ENCODE results near the gene TBC1D4.
"Not testable (repeated sequence)": the region's sequence is repeated elsewhere in the genome, so short reads cannot be mapped to it uniquely, and the experiment has no call there.

The TBC1D4 gene

DNA sequence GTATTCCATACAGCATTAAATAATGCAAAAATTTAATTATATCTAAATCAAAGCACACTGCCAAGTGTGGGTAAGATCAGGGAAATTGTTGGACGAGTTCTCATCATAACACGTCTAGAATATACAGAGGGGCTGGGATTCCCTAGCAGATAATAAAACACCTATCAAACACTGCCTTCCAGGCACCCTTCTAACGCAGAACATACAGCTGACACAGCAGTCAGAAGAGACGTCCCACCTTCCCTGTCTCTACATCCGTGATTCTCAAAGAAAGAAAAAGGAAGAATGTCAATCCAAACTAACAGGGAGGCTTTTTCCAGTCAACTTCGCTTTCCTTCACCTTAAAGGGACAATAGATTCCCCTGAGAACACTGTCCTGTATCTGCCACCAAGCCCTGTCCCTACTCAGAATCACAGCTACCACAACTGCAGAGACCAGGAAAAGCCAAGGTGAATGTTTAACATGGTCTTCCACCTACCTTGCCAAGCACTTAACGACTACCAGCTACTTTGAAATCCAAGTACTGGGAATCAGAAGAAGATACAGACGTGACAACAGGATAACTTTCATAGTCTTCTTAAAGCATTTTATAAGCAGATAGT lies 38.5 kb downstream of the TBC1D4 start:
- TF ChIP-seq, protein P1, sequence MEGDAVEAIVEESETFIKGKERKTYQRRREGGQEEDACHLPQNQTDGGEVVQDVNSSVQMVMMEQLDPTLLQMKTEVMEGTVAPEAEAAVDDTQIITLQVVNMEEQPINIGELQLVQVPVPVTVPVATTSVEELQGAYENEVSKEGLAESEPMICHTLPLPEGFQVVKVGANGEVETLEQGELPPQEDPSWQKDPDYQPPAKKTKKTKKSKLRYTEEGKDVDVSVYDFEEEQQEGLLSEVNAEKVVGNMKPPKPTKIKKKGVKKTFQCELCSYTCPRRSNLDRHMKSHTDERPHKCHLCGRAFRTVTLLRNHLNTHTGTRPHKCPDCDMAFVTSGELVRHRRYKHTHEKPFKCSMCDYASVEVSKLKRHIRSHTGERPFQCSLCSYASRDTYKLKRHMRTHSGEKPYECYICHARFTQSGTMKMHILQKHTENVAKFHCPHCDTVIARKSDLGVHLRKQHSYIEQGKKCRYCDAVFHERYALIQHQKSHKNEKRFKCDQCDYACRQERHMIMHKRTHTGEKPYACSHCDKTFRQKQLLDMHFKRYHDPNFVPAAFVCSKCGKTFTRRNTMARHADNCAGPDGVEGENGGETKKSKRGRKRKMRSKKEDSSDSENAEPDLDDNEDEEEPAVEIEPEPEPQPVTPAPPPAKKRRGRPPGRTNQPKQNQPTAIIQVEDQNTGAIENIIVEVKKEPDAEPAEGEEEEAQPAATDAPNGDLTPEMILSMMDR (IDR thresholded peaks at IDR 0.05; ENCODE audit: insufficient read depth, low read depth, low read length, missing control alignments) = no peak
- no peak for DNase-seq (ENCODE audit: low read depth)
- no peak overlapping the region for H3K4me3 ChIP-seq (ENCODE audit: low read length)

DNA sequence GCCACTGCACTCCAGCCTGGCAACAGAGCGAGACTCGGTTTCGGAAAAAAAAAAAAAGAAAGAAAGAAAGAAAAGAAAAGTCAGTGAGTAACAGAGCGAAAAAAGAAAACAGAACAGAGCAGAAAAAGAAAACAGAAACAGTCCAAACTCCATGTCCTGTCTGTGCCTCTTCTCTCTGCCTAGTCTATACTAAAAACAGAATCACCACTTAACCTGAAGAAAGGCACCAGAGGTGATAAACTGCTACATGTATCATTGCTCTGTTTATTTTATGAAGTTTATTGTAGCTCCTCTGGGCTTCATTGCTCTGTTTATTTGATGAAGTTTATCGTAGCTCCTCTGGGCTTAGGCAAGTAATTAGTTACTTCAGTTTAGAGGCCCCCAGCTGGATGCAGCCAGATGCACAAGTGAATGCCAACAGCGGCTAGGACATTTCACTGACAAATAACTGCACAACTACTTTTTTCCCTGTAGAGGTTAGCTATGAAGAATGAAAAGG lies 39.2 kb downstream of the TBC1D4 start:
- TF ChIP-seq, protein P1 (IDR thresholded peaks at IDR 0.05; ENCODE audit: insufficient read depth, low read depth, low read length, missing control alignments) = no peak
- H3K4me3 ChIP-seq (ENCODE audit: low read length) = no peak overlapping the region
- DNase-seq (ENCODE audit: low read depth) = no peak

DNA sequence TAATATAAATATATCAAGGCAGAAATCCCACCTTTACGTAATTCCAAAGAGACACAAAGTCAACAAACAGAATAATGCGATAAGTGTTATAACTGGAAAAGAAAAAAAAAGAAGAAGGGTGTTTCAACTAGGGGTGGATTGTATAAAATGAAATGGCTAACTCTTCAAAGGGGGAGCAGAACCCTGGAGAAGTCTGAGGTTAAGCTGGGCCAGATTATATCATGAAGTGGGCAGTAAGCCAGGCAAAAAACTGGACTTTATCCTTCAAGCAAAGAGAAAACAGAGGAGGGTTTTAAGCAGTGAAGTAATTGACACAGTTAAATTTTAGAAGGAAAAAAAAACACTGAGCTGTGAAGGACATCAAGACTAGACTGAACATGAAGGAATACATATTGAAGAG lies 41.9 kb downstream of the TBC1D4 start:
- DNase-seq (ENCODE audit: low read depth) = no peak
- H3K4me3 ChIP-seq (ENCODE audit: low read length) = no peak overlapping the region
- TF ChIP-seq, protein P1 (IDR thresholded peaks at IDR 0.05; ENCODE audit: insufficient read depth, low read depth, low read length, missing control alignments) = no peak

DNA sequence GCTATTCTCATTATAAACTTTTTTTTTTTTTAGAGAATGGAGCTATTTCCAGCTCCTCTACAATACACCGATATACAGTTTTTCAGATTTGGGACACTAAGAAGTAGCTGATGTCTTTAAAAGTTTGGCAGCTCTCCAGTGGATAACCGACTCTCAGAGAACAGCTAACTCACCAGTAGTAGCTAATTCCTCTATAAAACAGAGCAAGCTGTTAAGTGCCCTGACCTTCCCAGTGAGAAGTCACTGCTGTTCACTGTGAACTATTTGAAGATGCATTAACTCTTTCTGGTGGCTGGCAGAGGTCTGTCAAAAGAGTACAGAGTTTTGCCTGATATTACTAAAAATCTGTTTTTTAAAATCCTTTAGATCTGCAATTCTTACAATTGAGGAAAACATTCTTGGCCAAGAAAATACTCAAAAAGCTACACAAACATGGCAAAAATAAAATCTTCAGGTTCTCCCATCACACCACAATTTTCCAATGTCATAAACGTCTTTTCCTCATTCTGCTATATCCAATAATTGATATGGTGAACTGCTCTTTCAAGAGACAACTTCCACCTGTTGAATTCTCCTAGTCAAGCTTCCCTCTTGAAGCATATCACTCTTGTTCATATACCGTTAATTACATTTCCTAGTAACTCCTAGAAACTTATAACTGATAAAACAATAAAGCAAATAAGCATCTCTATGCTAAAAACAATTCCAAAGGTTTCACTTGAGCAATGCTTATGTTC lies 44.2 kb downstream of the TBC1D4 start:
- no peak overlapping the region for H3K4me3 ChIP-seq (ENCODE audit: low read length)
- DNase-seq (ENCODE audit: low read depth) = no peak
- TF ChIP-seq, protein P1 (IDR thresholded peaks at IDR 0.05; ENCODE audit: insufficient read depth, low read depth, low read length, missing control alignments) = no peak

DNA sequence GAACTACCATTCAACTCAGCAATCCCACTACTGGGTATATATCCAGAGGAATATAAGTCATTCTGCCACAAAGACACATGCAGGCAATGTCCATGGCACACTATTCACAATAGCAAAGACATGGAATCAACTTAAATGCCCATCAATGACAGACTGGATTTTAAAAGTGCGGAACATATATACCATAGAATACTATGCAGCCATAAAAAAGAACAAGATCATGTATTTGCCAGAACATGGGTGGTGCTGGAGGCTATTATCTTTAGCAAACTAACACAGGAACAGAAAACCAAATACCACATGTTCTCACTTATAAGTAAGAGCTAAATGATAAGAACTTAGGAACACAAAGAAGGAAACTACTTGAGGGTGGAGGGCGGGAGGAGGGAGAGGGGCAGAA lies 47.8 kb downstream of the TBC1D4 start:
- DNase-seq (ENCODE audit: low read depth); H3K4me3 ChIP-seq (ENCODE audit: low read length): not testable (repeated sequence)

DNA sequence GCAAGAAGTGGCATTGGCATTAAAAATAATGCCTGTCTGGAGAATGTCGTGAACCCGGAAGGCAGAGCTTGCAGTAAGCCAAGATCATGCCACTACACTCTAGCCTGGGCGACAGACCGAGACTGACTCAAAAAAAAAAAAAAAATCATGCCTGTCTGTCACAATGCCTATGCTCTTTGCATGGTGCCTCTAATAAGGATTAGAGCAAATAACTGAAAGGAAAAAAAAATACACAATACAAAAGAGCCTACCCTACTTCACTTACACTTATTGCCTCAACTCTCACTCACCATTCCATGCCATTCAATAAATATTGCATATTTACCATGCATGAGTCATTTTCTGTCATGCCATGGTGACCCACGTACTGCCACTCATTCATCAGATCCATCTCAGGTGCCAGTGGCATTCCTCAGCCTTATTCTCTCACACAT lies 49.1 kb downstream of the TBC1D4 start:
- DNase-seq (ENCODE audit: low read depth) = peak; percentile 36
- H3K4me3 ChIP-seq (ENCODE audit: low read length) = no peak overlapping the region
- TF ChIP-seq, protein P1 (IDR thresholded peaks at IDR 0.05; ENCODE audit: insufficient read depth, low read depth, low read length, missing control alignments) = no peak

DNA sequence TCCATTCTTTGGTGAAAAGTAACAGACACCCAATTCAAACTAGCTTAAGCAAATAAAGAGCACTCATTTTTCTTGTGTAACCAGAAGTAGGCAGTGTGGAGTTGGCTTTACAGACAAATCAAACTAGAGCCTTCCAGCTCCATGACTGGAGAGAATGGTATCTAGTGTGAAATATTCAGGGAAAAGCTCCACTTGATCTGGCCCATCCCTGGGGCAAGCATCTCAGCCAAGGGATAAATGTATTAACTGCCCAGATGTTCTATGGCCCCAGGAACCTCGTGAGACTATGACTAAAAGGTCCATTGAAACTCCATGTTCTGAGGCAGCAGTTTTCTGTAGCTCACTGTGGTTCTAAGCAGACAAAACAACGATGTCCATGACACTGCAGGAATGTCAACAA lies 49.9 kb downstream of the TBC1D4 start:
- TF ChIP-seq, protein P1 (IDR thresholded peaks at IDR 0.05; ENCODE audit: insufficient read depth, low read depth, low read length, missing control alignments) = no peak
- no peak overlapping the region for H3K4me3 ChIP-seq (ENCODE audit: low read length)
- no peak for DNase-seq (ENCODE audit: low read depth)
